Activated T-helper 17 cell treated with anti-CD3 and anti-CD28 coated beads, Interleukin-2, amount 50 U/mL, for 72 hours (primary cell): ENCODE results near the gene MTA1. TPM values are rescaled to one million over a fixed set of nuclear protein-coding genes. Genes with fewer than 3 reads are reported as not detected.
A peak's percentile ranks its signal among the peaks of the same experiment; 100 is the strongest.

Experiments used
- ATAC-seq: fragments of 150-1000 bp; cut with Tn5 transposase; replicated peaks from 2 replicates; pipeline ENCODE4 v1.10.0; 2021; ENCODE audit warnings: mild to moderate bottlenecking, moderate library complexity
- H3K27ac Mint-ChIP-seq: one replicate; pipeline ENCODE4 v1.8.0; 2022; ENCODE audit warnings: mixed read lengths
- H3K27me3 Mint-ChIP-seq: one replicate; pipeline ENCODE4 v1.8.0; 2022; ENCODE audit warnings: mixed read lengths
- H3K36me3 Mint-ChIP-seq: one replicate; pipeline ENCODE4 v1.8.0; 2022; ENCODE audit warnings: low read depth, mild to moderate bottlenecking, mixed read lengths
- H3K4me1 Mint-ChIP-seq: one replicate; pipeline ENCODE4 v1.8.0; 2022; ENCODE audit warnings: mixed read lengths
- H3K4me3 Mint-ChIP-seq: one replicate; pipeline ENCODE4 v1.8.0; 2022; ENCODE audit warnings: mild to moderate bottlenecking, mixed read lengths
- H3K9me3 Mint-ChIP-seq: one replicate; pipeline ENCODE4 v1.8.0; 2022; ENCODE audit warnings: mixed read lengths
- total RNA-seq, 2 donors: library from RNA; stranded (reverse); gene quantifications; one replicate each; pipeline ENCODE4 v1.2.3, GENCODE V29; 2022

The MTA1 gene
- total RNA-seq, 2 donors from 2014 or later: 99.4 to 144 TPM

DNA sequence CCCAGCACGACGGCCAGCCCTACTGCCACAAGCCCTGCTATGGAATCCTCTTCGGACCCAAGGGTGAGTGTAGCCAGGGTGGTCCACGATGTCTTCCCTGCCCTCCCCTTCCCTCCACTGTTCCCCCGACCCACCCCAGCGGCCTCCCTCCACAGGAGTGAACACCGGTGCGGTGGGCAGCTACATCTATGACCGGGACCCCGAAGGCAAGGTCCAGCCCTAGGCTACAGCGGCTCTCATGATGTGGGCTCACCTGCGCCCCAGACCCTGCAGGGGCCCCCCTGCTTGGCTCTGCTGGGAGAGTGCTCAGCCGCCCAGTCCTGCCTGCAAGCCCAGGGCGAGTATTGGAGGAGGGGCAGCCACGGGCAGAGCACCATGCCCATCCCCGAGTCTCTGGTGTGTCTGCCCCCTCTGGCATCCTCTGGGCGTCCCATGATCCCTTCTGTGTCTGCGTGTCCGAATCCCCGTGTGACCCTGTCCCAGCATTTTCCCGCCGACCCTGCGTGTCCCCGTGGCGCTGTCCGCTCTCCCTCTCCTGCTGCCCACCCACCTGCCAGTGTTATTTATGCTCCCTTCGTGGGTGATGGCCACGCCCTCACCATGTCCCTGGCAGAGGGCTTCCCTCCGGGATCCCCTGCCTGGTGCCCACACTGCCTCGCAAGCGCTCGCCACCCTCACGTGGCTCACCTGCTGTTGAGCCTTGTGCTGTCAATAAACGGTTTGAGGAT is 60.0 kb downstream of the MTA1 start:
- H3K27ac Mint-ChIP-seq: no peak overlapping the region
- ATAC-seq: no peak
- H3K4me3 Mint-ChIP-seq: no peak overlapping the region
- H3K27me3 Mint-ChIP-seq: no peaks in the 10 kb centered on the region
- H3K36me3 Mint-ChIP-seq: no peaks in the 10 kb centered on the region
- no peaks in the 10 kb centered on the region for H3K9me3 Mint-ChIP-seq
- H3K4me1 Mint-ChIP-seq: peaks cover 18% of the 10 kb centered on the region

DNA sequence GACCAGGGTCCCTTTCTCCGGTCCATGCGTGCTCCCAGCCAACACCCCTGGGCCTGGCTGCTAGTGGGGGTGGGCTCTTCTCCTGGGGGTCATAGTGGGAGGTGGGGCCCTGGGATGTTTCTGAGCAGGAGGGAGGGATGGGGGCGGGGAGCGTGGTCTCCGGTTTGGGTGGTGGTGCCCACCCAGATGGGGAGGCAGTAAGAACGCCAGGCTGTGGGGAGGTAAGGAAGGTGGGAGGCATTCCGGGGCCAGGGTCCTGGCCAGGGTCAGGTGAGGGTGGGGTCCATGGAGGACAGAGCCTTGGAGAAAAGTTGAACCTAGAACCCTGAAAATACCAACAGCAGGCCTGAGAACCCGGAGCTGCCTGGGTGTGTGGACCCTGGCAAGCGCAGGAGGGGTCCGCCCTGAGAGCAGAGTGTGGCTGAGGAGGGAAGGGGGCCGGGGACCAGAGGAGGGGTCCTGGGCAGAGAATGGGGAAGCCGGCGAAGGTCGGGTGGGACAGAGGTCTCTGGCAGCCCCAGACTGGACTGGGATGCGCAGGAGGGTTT is 60.6 kb downstream of the MTA1 start:
- Mint-ChIP-seq H3K27ac (peak overlapping the region; percentile 100), H3K9me3 (no peaks in the 10 kb centered on the region), H3K36me3 (no peaks in the 10 kb centered on the region), H3K27me3 (no peaks in the 10 kb centered on the region), H3K4me3 (peak overlapping the region; percentile 78), H3K4me1 (peaks cover 20% of the 10 kb centered on the region)
- no peak for ATAC-seq

- H3K4me1 Mint-ChIP-seq: peaks cover 20% of the 10 kb centered on the region
- no peaks in the 10 kb centered on the region for H3K9me3 Mint-ChIP-seq
- H3K27ac Mint-ChIP-seq: peak overlapping the region; percentile 100
- ATAC-seq: peak; percentile 69
- H3K36me3 Mint-ChIP-seq: no peaks in the 10 kb centered on the region
- peak overlapping the region; percentile 78 for H3K4me3 Mint-ChIP-seq
- no peaks in the 10 kb centered on the region for H3K27me3 Mint-ChIP-seq
Measured at GRCh38 chr14:105480807-105481801, 61.5 kb downstream of the MTA1 start.

- peaks cover 20% of the 10 kb centered on the region for H3K4me1 Mint-ChIP-seq
- peak overlapping the region; percentile 78 for H3K4me3 Mint-ChIP-seq
- peak overlapping the region; percentile 100 for H3K27ac Mint-ChIP-seq
- peak; percentile 76 for ATAC-seq
- H3K27me3 Mint-ChIP-seq: no peaks in the 10 kb centered on the region
- H3K36me3 Mint-ChIP-seq: no peaks in the 10 kb centered on the region
- H3K9me3 Mint-ChIP-seq: no peaks in the 10 kb centered on the region
Measured at GRCh38 chr14:105481886-105482457, 62.3 kb downstream of the MTA1 start.

GRCh38 chr14:105482486-105483110 is 63.0 kb downstream of the MTA1 start:
- no peak for ATAC-seq
- peak overlapping the region; percentile 78 for H3K4me3 Mint-ChIP-seq

GRCh38 chr14:105483300-105484068 is 63.9 kb downstream of the MTA1 start:
- Mint-ChIP-seq H3K36me3 (peaks cover 8% of the 10 kb centered on the region), H3K27me3 (no peaks in the 10 kb centered on the region), H3K9me3 (no peaks in the 10 kb centered on the region), H3K4me3 (no peak overlapping the region), H3K27ac (peak overlapping the region; percentile 100), H3K4me1 (peaks cover 15% of the 10 kb centered on the region)
- ATAC-seq: no peak

More at GRCh38 chr14:105482486-105483110, 63.0 kb downstream of the MTA1 start:
- H3K36me3 Mint-ChIP-seq: peaks cover under 1% of the 10 kb centered on the region
- no peaks in the 10 kb centered on the region for H3K9me3 Mint-ChIP-seq
- H3K4me1 Mint-ChIP-seq: peaks cover 15% of the 10 kb centered on the region
- H3K27me3 Mint-ChIP-seq: no peaks in the 10 kb centered on the region
- peak overlapping the region; percentile 100 for H3K27ac Mint-ChIP-seq

DNA sequence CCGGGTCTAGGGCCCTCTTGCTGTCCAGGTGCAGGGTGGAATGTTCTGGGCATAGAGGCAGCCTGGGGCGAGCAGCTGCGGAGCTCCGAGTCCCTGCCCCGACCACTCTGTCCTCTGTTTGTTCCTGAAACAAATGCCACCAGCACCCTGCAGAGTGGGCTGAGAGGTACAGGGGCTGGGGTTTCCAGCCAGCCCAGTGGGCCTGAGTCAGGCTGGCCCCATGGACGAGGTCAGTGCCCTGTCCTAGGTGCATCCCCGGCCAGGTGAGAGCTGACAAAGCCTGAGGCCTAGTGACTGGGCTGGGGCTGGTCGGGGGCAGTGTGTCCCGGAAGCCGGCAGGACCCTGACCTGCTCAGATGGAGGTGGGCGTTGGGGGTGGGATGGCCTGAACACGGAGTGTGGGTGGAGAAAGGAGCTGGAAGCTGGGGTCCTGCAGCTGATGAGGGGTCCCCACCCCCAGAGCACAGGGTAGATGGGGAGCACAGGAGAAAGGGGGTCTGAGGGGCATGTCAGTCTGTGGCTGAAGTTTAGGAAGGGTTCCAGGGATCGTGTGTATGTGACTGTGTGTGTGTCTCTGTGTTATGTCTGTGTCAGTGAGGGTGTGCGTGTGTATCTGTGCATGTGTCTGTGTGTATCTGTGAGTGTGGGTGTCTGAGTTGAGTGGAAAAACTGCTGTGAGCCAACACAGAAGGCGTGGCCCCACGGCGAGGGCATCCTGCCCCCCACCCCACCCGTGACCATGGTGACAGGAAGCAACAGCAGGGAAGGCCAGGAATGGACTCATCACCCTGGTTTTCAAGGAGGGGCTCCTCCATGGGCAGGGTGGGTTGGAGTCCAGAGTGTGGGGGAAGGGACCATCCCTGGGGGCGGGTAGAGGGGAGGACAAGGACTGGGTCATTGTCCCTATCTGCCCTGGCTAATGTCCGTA is 64.7 kb downstream of the MTA1 start:
- H3K4me3 Mint-ChIP-seq: peak overlapping the region; percentile 7
- no peaks in the 10 kb centered on the region for H3K9me3 Mint-ChIP-seq
- H3K36me3 Mint-ChIP-seq: peaks cover 17% of the 10 kb centered on the region
- peak overlapping the region; percentile 100 for H3K27ac Mint-ChIP-seq
- no peaks in the 10 kb centered on the region for H3K27me3 Mint-ChIP-seq
- ATAC-seq: no peak
- H3K4me1 Mint-ChIP-seq: peaks cover 16% of the 10 kb centered on the region

DNA sequence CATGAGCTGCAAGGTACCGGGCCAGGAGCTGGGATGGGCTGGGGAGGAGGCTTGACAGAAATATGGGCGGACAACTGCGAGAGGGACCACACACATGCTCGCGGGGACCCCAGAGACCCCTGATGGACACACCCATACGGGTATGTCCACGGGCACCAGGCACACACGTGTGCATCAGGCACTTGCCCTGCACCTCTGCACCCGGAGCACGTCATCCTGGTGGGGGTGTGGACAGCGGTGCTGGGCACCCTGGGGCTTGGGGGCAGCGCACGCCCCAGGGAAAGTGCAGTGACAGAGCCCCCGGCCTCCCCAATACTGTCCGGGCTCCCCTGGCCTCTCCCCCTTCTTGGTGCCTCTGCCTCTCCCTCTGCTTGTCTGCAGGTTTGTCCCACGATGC is 65.4 kb downstream of the MTA1 start:
- H3K36me3 Mint-ChIP-seq: peaks cover 23% of the 10 kb centered on the region
- no peaks in the 10 kb centered on the region for H3K9me3 Mint-ChIP-seq
- peak overlapping the region; percentile 7 for H3K4me3 Mint-ChIP-seq
- H3K4me1 Mint-ChIP-seq: peaks cover 20% of the 10 kb centered on the region
- no peaks in the 10 kb centered on the region for H3K27me3 Mint-ChIP-seq
- ATAC-seq: no peak
- peak overlapping the region; percentile 100 for H3K27ac Mint-ChIP-seq

DNA sequence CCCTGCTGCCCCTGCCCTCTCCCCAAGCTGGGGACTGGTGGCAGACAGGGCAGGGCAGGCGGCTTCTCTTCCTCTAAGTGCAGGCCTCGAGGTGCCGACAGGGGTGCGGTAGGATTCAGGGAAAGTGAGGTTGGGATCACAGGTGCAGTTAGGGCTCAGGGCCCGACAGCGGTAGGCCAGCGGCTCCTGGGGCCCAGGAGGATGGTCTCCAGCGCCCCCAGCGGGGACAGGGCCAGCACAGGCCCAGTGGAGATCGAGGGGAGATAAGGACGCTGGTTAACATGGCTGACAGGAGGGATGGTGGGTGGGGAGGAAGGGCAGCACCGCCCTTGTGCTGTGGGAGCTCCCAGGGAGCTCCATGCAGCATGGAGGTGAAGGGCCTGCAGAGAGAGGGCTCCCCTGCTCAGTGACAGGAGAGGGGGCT is 66.1 kb downstream of the MTA1 start:
- Mint-ChIP-seq H3K4me3 (peak overlapping the region; percentile 86), H3K36me3 (peaks cover 25% of the 10 kb centered on the region), H3K27me3 (no peaks in the 10 kb centered on the region), H3K27ac (peak overlapping the region; percentile 81), H3K9me3 (no peaks in the 10 kb centered on the region), H3K4me1 (peaks cover 20% of the 10 kb centered on the region)
- ATAC-seq: no peak

- H3K36me3 Mint-ChIP-seq: peaks cover 29% of the 10 kb centered on the region
- H3K9me3 Mint-ChIP-seq: no peaks in the 10 kb centered on the region
- peak within 1 kb of the TSS; percentile 86 for H3K4me3 Mint-ChIP-seq
- H3K27me3 Mint-ChIP-seq: no peaks in the 10 kb centered on the region
- peak within 1 kb of the TSS; percentile 92 for H3K27ac Mint-ChIP-seq
- H3K4me1 Mint-ChIP-seq: peaks cover 20% of the 10 kb centered on the region
- ATAC-seq: no peak
Measured at GRCh38 chr14:105486163-105486973, 66.7 kb downstream of the MTA1 start, which contains the start of gene CRIP1. Gene CRIP1, plus strand, starts transcription at chr14:105486886. Its CDS starts 374 bp downstream, at chr14:105487260.

GRCh38 chr14:105486974-105487448 is 67.4 kb downstream of the MTA1 start:
- Mint-ChIP-seq H3K4me3 (peak overlapping the region; percentile 86), H3K4me1 (peaks cover 22% of the 10 kb centered on the region), H3K36me3 (peaks cover 33% of the 10 kb centered on the region), H3K27me3 (no peaks in the 10 kb centered on the region), H3K9me3 (no peaks in the 10 kb centered on the region), H3K27ac (peak overlapping the region; percentile 92)
- ATAC-seq: no peak
